Stromal cell of bone marrow (primary cell): Measurements from ENCODE around the gene HS3ST3A1.
"Not testable (repeated sequence)": the region's sequence is repeated elsewhere in the genome, so short reads cannot be mapped to it uniquely, and the experiment has no call there.

Experiments used
- DNase-seq: peaks from one replicate; pipeline ENCODE4 v3.0.0-alpha.2; 2012; ENCODE audit warnings: low read depth

Gene HS3ST3A1

DNA sequence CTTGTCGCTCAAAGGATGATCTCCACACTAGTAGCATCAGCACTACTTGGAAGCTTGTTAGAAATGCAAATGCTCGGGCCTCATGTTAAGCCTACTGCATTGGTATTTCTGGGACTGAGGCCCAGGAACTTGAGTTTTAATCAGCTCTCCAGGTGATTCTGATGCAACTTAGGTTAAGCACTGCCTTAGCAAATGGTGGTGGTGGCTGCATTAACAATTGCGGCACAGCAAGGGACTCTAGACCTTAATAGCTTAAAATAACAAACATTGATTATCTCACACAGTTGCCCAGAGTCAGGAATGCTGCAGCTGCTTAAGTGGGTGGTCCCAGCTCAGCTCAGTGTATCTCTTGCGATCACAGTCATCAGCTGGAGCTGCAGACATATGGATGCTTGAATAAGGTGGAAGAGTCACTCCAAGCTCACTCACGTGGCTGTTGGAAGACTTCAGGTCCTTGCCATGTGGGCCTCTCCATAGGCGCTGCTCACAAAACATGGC is 25.8 kb downstream of the HS3ST3A1 start:
- no peak for DNase-seq

GRCh38 chr17:13575466-13575865 is 26.3 kb downstream of the HS3ST3A1 start:
- no peak for DNase-seq

GRCh38 chr17:13572581-13572980 is 29.1 kb downstream of the HS3ST3A1 start:
- no peak for DNase-seq

GRCh38 chr17:13569398-13570123 is 32.2 kb downstream of the HS3ST3A1 start:
- no peak for DNase-seq

GRCh38 chr17:13568582-13569397 is 32.9 kb downstream of the HS3ST3A1 start:
- no peak for DNase-seq

DNA sequence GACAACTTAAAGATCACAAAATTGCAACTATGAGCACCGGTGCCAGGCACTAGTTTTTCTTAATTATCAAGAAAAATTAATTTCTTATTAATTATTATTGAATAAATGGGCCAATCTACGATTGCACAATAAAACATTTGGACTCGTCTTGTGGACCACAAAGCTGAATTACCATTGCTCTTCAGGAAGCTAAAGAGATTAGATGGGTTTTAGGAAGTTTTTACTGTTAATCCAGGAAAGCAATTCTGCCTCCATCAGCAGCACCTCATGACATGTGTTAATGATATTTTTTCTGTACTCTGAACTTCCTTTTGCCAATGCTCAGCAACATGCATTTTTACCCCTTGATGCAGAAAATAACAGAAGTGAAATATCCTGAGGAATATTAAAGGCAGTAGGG is 37.9 kb downstream of the HS3ST3A1 start:
- no peak for DNase-seq

DNA sequence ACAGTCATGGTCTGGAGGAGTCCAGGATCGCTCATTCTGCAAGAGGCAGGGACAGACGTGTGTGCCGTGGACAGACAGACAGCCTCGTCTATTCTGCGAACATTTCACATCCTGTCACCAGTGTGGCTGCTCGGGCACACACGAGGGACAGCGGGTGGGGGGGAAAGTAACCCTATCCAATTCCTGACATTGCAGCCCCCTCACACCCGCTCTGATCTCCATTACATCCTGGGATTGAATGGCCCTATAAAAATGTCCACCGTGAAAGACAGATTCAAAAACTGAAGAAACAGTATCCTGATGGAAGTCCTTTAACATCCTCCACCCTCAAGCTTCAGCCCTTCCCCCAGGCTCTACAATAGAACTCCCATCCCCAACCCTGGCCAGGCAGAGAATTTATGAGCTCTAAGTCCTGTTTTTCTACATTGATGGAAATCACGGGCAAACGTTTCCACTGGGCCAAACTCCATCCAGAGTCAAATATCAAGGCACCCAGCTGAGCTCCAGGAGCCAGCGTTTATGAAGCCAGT is 39.4 kb downstream of the HS3ST3A1 start:
- DNase-seq = no peak

DNA sequence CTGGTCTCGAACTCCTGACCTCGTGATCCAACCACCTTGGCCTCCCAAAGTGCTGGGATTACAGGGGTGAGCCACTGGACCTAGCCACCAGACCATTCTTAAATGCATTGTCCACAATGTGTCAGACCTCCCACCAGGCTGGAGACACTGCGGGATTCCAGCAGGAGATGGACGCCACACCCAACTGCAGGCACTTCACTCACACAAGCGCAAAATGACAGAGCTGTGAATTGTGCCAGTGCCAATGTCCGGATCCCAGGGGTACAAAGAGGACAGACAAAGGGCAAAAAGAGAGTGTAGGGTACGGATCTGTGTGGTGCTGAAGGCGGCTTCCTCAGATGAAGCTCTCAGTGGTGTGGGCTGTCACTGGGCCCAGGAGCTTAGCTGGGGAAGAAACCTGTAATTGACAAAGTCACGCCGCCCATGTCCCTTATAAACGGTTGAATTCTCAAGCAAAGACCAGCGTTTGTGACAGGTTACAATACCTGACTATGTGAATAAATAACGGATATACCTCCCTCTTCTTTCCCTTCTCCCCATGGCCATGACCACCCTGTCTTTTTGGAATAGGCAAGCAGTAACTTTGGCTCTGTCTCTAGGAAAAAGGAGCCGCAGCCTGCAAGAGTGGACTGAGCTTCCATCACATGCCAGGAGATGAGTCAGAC is 40.0 kb downstream of the HS3ST3A1 start:
- peak; percentile 95 for DNase-seq

DNA sequence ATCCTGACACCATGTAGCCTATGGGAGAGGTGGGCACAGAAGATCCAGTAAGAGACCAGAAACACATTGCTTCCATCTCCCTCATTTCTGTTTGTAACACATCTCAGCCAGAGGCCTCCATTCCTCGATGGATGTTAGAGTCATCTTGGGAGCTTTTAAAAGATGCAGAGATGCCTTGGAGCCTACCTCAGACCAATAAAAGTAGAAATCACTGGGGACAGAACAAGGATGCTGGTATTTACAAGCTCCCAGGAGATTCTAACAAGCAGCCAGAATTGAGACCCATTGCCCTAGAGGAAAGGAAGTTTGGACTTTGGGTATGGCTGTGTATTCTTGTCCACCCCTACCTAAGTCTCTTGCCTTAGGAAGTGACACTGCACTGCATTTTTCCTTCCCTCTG is 40.8 kb downstream of the HS3ST3A1 start:
- DNase-seq = no peak

DNA sequence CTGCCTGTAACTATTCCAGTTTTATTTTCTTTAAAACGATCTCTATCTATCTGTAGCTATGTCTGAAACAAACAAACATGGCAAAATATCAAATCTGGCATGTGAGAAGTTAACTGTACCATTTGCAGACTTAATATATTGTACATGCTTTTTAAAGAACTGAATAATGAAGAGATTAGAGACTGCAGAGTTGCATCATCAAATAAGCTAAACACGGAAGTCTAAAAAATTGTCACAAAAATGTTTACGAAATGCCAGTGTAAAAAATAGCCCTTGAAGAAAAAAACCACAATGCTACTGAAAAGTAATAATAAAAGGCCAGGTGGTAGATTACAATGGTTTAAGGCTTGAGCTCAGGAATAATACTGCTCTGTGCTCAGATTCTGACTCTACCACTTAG is 43.1 kb downstream of the HS3ST3A1 start:
- no peak for DNase-seq

GRCh38 chr17:13557077-13557476 is 44.7 kb downstream of the HS3ST3A1 start:
- peak; percentile 38 for DNase-seq

DNA sequence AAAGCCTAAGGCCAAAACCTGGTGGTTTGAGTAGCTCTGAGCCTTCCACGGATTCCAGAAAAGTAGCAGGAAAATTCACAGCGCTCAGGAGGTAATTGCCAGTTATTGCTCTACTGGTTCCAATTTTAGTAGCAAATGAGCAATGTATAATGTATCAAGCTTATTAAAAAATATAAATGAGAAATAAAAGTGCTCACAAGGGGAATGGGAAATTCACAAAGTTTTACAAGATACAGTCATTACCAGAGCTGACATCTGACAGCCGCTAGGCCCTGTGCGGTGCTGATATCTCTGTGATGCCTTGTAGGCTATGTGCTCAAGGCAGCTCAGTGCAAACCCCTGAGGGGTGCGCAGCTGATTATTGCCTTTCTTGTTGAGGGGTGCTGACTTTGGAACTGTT is 47.5 kb downstream of the HS3ST3A1 start:
- DNase-seq = no peak

- no peak for DNase-seq
These were observed 51.4 kb downstream of the HS3ST3A1 start for GRCh38 chr17:13550291-13550690.

DNA sequence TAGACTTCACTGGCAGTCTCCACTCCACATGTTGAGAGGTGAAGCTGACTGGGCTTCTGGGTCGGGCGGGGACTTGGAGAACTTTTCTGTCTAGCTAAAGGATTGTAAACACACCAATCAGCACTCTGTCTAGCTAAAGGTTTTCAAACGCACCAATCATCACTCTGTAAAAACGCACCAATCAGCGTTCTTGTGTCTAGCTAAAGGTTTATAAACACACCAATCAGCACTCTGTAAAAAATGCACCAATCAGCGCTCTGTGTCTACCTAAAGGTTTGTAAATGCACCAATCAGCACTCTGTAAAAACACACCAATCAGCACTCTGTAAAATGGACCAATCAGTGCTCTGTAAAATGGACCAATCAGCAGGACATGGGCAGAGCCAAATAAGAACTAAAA is 53.2 kb downstream of the HS3ST3A1 start:
- DNase-seq = not testable (repeated sequence)

DNA sequence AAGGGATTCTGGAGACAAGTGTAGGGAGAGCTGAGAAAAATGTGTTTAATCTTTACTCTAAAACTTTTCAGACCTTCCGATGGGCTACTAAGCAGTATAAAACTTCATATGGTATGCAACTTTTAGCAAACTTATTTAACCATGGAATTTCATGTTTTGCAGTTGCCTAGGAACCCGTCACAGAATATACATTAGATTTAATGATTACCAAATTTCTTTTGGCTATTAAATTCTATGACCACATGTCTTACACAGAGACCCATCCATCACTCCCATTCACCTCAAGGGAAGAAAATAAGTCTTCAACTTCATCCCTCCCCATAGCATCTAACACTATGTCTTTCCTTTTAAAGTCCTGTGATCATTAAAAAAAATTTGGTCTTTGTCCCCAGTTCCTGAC is 54.9 kb downstream of the HS3ST3A1 start:
- DNase-seq = no peak

DNA sequence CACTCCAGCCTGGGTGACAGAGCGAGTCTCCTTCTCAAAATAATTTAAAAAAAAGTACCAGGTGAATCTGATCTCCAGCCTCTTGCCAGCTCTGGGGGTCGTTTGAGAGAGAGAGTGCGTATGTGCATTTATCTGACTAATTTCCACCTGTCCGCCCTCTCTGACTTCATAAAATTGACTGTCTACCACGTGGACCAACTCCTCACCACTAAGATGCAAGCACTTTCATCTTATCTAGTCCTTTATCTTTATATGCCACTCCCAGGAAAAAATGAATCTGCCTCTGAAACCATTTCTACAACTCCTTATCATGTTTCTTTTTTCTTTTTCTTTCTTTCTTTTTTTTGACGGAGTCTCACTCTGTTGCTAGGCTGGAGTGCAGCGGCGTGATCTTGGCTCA is 55.8 kb downstream of the HS3ST3A1 start:
- no peak for DNase-seq

DNA sequence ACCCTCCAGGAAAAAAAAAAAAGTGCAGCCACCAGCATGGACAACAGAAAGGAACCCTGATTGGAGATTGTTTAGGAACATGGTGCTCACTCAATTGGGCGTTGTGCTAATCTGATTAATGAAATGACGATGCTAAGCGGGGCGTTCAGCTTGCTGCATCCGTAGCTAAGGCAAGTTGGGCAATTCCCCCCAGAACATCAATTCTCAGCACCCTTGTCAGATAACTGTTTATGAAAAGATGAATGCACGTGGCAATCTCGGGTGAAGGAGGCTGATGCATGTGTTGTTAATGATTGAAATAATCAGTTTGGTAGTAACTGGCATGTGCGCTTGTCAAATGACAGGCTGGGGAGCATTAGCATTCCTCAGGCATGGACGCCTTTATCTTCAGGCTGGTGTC is 57.0 kb downstream of the HS3ST3A1 start:
- no peak for DNase-seq

- peak; percentile 81 for DNase-seq
These were observed 57.4 kb downstream of the HS3ST3A1 start for GRCh38 chr17:13544292-13544691.

- DNase-seq = no peak
These were observed 59.1 kb downstream of the HS3ST3A1 start for GRCh38 chr17:13542636-13543035.

DNA sequence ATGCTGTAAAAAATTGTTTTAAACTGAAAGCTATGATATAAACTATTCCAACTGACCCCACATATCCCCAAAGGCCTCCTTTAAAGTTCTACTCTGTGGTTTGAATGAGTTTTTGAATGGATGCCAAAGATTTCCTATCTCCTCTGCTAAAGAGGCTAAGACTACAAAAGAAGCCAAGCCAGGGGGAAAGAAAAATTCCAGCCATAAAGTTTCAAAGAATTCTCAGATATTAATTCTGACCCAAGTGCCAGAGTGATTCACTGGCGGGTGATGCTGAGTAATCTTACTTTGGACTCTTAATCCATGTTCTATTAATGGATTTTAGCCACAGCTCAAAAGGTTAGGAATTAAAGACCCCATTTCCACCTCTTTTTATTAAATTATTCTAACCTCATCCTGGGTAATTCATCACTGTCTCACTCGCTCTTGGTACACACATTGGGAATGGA is 60.7 kb downstream of the HS3ST3A1 start:
- peak; percentile 97 for DNase-seq

DNA sequence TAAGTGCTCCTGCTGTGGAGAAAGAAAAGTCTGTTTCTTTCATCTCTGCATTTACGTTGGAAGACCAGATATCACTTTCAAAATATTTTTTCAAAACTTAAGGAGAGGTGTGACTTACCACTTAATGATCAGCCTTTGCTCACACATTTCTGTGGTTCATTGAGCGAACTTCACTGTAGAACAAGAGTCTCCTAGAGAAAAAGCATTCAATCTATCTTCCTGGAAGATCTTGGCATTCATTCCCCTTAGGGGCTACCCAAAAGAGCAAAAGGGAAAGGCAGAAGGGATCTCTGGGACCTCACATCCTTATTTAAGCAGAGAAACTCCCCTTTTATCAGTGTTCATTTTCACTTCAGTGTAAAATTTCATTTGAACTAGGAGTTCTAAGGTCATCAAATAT is 61.2 kb downstream of the HS3ST3A1 start:
- no peak for DNase-seq

- no peak for DNase-seq
These were observed 62.3 kb downstream of the HS3ST3A1 start for GRCh38 chr17:13539421-13539820.
